ENCODE data around the gene USP34. TPM values are rescaled to one million over a fixed set of nuclear protein-coding genes. Genes with fewer than 3 reads are reported as not detected.
"Not testable (repeated sequence)": the region's sequence is repeated elsewhere in the genome, so short reads cannot be mapped to it uniquely, and the experiment has no call there.

Gene USP34
- total RNA-seq, 1 experiment from 2014 or later: 35.4 TPM

DNA sequence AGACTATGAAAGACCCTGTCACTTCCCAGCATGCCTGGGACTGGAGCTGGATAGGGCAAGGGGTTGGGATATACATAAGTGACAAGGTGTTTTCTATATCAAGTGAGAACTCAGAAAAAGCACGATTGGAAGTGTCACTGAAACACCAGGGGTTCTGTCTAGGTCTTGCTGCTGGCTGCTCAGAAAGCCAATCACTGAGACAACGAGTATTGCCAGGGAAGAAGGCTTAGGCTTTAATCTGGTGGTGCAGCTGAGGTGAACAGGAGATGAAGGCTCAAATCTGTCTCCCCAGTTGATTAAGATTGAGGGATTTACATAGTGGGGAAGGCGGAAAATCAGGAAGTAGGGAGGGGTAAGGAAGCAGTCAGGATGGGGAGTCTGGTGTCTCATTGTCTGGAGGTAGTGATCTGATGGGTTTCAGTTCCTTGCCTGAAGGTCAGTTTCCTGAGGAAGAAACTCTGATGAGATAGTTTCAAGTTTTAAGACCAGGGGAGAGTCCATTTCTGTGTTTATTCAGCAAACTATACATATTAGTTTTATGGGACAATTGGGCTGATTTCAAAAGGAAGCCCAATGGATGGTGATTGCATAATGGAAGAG lies 312.4 kb downstream of the USP34 start:
- no peak for DNase-seq (ENCODE audit: low spot score)

DNA sequence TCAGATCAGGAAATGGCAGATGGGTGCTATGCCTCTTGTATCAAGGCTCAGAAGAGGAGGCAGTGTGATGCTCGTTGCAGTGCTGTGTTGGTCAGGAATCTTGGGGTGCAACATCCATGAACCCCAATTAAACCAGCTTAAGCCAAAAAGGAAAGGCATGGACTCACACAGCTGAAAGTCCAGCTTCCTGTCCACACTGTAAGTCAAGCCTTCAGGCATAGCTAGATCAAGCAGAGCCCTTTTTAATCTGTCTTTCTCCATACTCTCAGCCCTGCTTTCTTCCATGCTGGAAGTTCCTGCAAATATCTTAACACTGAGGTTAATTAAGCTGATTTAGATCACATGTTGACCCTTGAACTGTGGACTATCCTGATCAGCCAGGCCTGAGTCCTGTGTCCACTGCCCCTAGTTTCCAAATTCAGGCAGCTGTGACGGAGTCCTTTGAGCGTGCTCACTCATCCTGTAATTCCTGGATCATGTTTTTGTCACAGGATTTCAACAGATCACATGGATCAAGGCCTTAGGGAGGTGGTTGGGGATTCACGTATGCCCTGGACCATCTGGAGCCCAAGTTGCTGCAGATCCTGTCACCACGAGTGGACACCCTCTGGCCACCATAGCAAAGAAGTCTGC lies 313.4 kb downstream of the USP34 start:
- DNase-seq (ENCODE audit: low spot score): no peak

DNA sequence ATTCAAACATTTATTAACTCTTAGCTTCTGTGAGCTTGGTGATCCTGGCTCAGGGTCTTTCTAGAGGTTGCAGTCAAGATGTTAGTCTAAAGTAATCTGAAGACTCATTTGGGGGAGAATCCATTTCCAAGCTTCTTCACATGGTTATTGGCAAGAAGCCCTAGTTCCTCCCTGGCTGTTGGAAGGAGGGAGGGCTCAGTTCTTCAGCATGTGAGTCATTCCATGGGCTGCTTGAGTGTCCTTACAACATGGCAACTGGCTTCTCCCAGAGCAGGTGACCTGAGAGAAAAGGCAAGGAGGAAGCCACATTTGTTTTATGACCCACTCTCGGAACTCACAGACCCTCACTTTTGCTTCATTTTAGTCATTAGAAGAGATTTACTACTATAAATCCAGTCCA lies 319.5 kb downstream of the USP34 start:
- DNase-seq (ENCODE audit: low spot score): no peak

DNA sequence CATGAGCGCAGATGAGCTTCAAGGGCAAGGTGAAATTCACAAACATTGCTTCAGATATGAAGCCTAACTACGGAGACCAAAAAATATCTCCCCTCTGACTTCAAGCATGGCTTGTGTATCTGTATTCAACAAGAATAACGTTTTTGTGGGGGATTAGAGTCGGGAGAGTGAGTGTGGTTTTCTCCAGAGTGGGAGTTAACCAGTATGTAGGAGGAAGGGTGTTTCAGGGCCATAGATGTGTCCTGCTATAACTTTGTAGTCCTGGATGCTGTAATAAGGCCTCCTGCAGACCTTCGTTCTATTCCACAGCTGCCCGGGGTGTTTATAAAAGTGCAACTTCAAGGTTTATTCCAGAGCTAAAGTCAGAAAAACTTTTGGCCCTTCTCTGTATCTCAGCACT lies 321.8 kb downstream of the USP34 start:
- no peak for DNase-seq (ENCODE audit: low spot score)

DNA sequence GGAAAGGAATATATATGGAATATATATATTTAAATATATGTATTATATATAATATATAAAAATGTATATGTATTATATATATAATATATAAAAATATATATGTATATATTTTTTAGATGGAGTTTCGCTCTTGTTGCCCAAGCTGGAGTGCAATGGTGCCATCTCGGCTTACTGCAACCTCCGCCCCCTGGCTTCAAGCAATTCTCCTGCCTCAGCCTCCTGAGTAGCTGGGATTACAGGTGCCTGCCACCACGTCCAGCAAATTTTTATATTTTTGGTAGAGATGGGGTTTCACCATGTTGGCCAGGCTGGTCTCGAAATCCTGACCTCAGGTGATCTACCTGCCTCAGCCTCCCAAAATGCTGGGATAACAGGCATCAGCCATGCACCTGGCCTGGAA lies 322.8 kb downstream of the USP34 start:
- DNase-seq (ENCODE audit: low spot score): not testable (repeated sequence)

DNA sequence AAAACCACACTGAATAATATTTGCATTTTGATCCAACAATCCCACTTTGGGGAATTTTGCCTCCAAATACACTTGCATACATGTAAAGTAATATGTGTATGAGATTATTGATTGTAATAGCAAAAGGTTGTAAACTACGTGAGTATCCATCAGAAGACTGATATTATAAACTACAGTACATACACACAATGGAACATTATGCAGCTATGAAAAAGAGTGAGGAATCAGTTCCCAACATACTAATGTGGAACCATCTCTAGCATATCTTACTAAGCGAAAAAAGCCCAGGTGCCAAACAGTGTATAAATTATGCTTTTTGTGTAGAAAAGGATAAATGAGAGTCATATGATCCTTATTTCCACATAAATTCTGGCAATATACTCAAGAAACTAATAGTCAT lies 324.9 kb downstream of the USP34 start:
- no peak for DNase-seq (ENCODE audit: low spot score)

DNA sequence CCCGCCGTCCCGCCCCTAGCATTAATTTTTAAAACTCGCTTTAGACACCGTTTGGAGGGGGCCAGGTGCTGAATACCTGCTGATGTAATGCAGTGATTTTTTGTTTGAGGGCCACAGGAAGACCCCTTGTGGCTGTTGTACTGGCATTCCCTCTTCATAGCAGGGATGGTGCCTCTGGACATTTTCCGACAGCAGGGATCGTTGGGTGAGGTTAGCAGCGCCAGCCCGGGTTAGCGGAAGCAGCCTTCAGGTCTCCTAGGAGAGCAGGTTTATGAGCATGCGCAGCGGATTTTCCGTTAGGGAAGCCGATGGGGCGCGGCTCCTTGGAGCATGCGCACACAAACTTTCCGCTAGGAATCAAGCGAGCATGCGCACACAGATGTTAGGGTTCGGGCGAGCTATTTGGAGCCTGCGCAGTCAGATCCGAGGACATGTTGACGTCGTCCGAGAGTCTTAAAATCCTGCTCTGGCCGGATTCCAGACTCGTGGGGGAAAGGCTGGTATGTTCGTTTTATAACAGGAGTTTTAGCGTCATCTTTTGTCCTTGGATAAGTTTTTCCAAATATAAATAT lies 326.1 kb downstream of the USP34 start:
- DNase-seq (ENCODE audit: low spot score): no peak

DNA sequence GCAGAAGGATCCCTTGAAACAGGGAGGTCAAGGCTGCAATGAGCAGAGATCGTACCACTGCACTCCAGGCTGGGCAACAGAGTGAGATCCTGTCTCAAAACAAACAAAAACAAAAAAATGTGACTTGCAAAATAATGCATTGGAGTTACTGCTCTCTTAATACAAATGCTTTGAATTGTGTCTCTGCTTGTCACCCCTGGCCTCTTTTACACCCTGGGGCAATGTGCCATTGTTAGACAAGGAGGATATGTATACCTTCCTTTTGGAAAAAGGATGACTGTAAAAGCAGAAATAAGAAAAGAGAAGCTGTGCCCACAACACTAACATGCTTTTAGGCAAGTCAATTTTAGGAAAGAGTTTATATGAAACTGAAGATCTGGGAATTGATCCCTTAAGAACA lies 329.7 kb downstream of the USP34 start:
- DNase-seq (ENCODE audit: low spot score): no peak

DNA sequence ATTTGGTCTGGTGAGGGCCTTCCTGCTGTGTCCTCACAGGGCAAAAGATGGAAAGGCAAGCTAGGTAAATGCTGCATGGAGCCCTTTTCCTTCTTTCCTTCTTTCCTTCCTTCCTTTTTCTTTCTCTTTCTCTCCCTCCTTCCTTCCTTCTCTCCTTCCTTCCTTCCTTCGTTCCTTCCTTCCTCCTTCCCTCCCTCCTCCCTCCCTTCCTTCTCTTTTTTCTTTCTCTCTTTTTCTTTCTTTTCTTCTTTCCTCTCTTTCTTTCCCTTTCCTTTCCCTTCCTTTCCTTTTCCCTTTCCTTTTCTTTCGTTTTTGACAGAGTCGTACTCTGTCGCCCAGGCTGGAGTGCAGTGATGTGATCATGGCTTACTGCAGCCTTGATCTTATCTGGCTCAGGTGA lies 332.0 kb downstream of the USP34 start:
- DNase-seq (ENCODE audit: low spot score): no peak

Small RNA genes lying within 50 kb of the gene (small RNA-seq; reads per million reads assigned to genes)
- gene SNORA70B: not detected

Other genes with a start within 250 kb of the USP34 start
- 85.6 and 101 TPM in 2 replicates for gene XPO1, start 67.3 kb upstream of the USP34 start, total RNA-seq (2014; rRNA removed; shearing (Covaris generic))